OCI-LY3 (cell line): ENCODE data around the gene KMT2E.

Experiments used
- EZH2phosphoT487 ChIP-seq: fragments of 200-600 bp; shearing (Covaris generic); IDR thresholded peaks from 2 replicates; pipeline ENCODE4 v1.6.1; 2018; ENCODE audit warnings: antibody characterized with exemption, mixed run types, low read depth
- TF ChIP-seq, protein P1 (sequence below): fragments of 200-600, 300-600 bp; sonication (generic); IDR thresholded peaks from 2 replicates; pipeline ENCODE4 v1.5.1; 2014; ENCODE audit warnings: antibody characterized with exemption, low read length, low read depth

GRCh38 chr7:105060923-105061322 is 46.9 kb downstream of the KMT2E start:
- TF ChIP-seq, protein P1, sequence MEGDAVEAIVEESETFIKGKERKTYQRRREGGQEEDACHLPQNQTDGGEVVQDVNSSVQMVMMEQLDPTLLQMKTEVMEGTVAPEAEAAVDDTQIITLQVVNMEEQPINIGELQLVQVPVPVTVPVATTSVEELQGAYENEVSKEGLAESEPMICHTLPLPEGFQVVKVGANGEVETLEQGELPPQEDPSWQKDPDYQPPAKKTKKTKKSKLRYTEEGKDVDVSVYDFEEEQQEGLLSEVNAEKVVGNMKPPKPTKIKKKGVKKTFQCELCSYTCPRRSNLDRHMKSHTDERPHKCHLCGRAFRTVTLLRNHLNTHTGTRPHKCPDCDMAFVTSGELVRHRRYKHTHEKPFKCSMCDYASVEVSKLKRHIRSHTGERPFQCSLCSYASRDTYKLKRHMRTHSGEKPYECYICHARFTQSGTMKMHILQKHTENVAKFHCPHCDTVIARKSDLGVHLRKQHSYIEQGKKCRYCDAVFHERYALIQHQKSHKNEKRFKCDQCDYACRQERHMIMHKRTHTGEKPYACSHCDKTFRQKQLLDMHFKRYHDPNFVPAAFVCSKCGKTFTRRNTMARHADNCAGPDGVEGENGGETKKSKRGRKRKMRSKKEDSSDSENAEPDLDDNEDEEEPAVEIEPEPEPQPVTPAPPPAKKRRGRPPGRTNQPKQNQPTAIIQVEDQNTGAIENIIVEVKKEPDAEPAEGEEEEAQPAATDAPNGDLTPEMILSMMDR: no peak
- no peak for TF ChIP-seq EZH2phosphoT487
